ENCODE measurements around the gene ARID3A.

The ARID3A gene

GRCh38 chr19:932648-933552 is 7.1 kb downstream of the ARID3A start:
- peak; percentile 45 for DNase-seq

GRCh38 chr19:933553-933882 is 7.7 kb downstream of the ARID3A start:
- no peak for DNase-seq

- DNase-seq, result no peak
Observed at GRCh38 chr19:934197-934840, 8.5 kb downstream of the ARID3A start.

- DNase-seq, result peak; percentile 13
Observed at GRCh38 chr19:934865-935479, 9.1 kb downstream of the ARID3A start.

- DNase-seq, result no peak
Observed at GRCh38 chr19:936175-936546, 10.3 kb downstream of the ARID3A start.

- DNase-seq, result no peak
Observed at GRCh38 chr19:937259-937694, 11.4 kb downstream of the ARID3A start.

- no peak for DNase-seq
Observed at GRCh38 chr19:938233-938923, 12.5 kb downstream of the ARID3A start.

- no peak for DNase-seq
Observed at GRCh38 chr19:939439-939838, 13.6 kb downstream of the ARID3A start.

GRCh38 chr19:939922-940321 is 14.1 kb downstream of the ARID3A start:
- no peak for DNase-seq

GRCh38 chr19:940591-941291 is 14.9 kb downstream of the ARID3A start:
- DNase-seq, result no peak

- no peak for DNase-seq
Observed at GRCh38 chr19:941292-942132, 15.7 kb downstream of the ARID3A start.

GRCh38 chr19:942133-942645 is 16.4 kb downstream of the ARID3A start:
- DNase-seq, result no peak

GRCh38 chr19:943551-944170 is 17.8 kb downstream of the ARID3A start:
- DNase-seq, result no peak

GRCh38 chr19:944171-944567 is 18.3 kb downstream of the ARID3A start:
- DNase-seq, result no peak

GRCh38 chr19:944663-945241 is 18.9 kb downstream of the ARID3A start:
- DNase-seq, result no peak

- DNase-seq, result no peak
Observed at GRCh38 chr19:945401-946252, 19.8 kb downstream of the ARID3A start.

- DNase-seq, result no peak
Observed at GRCh38 chr19:947090-947706, 21.4 kb downstream of the ARID3A start.

- no peak for DNase-seq
Observed at GRCh38 chr19:947707-948539, 22.1 kb downstream of the ARID3A start.
